Mucosa of descending colon (tissue), 3 donors: ENCODE measurements around the gene CHEK1. TPM values are rescaled to one million over a fixed set of nuclear protein-coding genes. Genes with fewer than 3 reads are reported as not detected.
A peak's percentile ranks its signal among the peaks of the same experiment; 100 is the strongest.

Experiments
- ATAC-seq: fragments of 200-7000 bp; cut with Tn5 transposase; one replicate; pipeline ENCODE4 v1.9.1; 2020; ENCODE audit warnings: mild to moderate bottlenecking, moderate library complexity
- DNase-seq, 3 donors: peaks; one replicate each; pipeline ENCODE4 v3.0.0-alpha.2; 2020
- H3K36me3 ChIP-seq: fragments of 200-600 bp; one replicate; pipeline ENCODE4 v1.8.0; 2021; ENCODE audit warnings: low read depth, mild to moderate bottlenecking
- H3K4me1 ChIP-seq: fragments of 200-600 bp; one replicate; pipeline ENCODE4 v1.8.0; 2021; ENCODE audit warnings: low read depth, mild to moderate bottlenecking
- H3K4me3 ChIP-seq: fragments of 200-600 bp; one replicate; pipeline ENCODE4 v1.8.0; 2021; ENCODE audit warnings: mild to moderate bottlenecking
- H3K9me3 ChIP-seq: fragments of 200-600 bp; one replicate; pipeline ENCODE4 v1.8.0; 2021; ENCODE audit warnings: mild to moderate bottlenecking
- intact Hi-C, 2 donors: fragments of 100-400 bp; cut with DNase I in 1 of 2; cut with micrococcal nuclease in 1 of 2; formaldehyde crosslinking; loops; one replicate each; pipeline versions ENCODE4 v1.11.0 to v1.11.1; 2022; cut with DNase I, micrococcal nuclease
- total RNA-seq, 3 donors: library from RNA; stranded (reverse); fragmentation: NEBNext Ultra II Directional in 2 of 3; extraction: Animal tissue kit (Norgen Biotek cat#: 25700) in 2 of 3; gene quantifications; one replicate each; pipeline versions ENCODE4 v1.2.1 to v1.2.4, GENCODE V29; 2021 to 2023
- TF ChIP-seq, protein P1 (sequence below): fragments of 200-600 bp; IDR thresholded peaks from one replicate; pipeline ENCODE4 v1.8.0; 2022; ENCODE audit warnings: antibody characterized with exemption, mild to moderate bottlenecking
- donor health status: DM: no; HTN: no; CAD: no; lungs with moderate emphysema.
- donor health status: DM: no; HTN: no; CAD: no.
- donor health status: DM: no; HTN: yes; CAD: no.

CHEK1 gene
- total RNA-seq, 3 donors from 2014 or later = 5.6 to 15.0 (median 8.8) TPM

DNA sequence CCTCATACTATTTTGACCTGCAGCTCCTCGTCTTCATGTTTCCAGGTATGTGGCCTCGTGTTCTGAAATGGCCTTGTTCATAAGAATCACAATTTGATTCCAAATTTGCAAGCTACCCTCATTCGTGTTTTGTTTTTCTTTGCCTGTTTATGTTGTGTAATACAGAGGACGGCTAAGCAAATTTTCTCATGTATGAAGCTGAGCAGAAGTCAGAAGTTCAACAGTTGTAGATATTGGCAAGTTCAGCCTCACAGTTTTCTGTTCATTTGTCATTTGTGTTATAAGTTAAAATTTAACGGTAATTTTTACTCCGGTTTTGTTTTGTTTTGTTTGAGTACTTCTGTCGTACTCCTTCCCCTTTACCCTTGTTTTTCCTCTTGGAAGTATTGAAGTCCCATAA, 15.4 kb upstream of the CHEK1 start:
- no peaks in the 10 kb centered on the region for H3K4me1 ChIP-seq
- TF ChIP-seq, protein P1, sequence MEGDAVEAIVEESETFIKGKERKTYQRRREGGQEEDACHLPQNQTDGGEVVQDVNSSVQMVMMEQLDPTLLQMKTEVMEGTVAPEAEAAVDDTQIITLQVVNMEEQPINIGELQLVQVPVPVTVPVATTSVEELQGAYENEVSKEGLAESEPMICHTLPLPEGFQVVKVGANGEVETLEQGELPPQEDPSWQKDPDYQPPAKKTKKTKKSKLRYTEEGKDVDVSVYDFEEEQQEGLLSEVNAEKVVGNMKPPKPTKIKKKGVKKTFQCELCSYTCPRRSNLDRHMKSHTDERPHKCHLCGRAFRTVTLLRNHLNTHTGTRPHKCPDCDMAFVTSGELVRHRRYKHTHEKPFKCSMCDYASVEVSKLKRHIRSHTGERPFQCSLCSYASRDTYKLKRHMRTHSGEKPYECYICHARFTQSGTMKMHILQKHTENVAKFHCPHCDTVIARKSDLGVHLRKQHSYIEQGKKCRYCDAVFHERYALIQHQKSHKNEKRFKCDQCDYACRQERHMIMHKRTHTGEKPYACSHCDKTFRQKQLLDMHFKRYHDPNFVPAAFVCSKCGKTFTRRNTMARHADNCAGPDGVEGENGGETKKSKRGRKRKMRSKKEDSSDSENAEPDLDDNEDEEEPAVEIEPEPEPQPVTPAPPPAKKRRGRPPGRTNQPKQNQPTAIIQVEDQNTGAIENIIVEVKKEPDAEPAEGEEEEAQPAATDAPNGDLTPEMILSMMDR = no peak
- H3K9me3 ChIP-seq = no peaks in the 10 kb centered on the region
- intact Hi-C loops = no loop called here
- no peak for DNase-seq
- H3K4me3 ChIP-seq = no peak overlapping the region
- peaks cover 55% of the 10 kb centered on the region for H3K36me3 ChIP-seq
- no peak for ATAC-seq

DNA sequence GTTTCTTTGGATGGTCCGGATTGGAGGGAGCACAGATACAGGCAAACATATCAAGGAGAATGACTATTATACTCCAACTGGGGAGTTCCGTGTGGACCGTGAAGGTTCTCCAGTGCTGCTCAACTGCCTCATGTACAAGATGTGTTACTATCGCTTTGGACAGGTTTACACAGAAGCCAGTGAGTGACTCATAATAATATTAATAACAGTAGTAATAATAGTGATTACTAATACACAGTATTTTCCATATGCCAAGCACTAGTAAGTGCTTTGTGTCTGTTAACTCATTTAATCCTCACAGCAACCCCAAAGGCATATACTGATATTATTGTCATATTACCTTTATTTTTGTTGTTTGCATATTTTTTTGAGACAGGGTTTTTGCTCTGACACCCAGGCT, 6.6 kb upstream of the CHEK1 start:
- intact Hi-C loops = no loop called here
- peaks cover 13% of the 10 kb centered on the region for H3K36me3 ChIP-seq
- H3K4me3 ChIP-seq = no peak overlapping the region
- TF ChIP-seq, protein P1 = no peak
- ATAC-seq (no peak), DNase-seq (no peak)
- no peaks in the 10 kb centered on the region for H3K4me1 ChIP-seq
- no peaks in the 10 kb centered on the region for H3K9me3 ChIP-seq

DNA sequence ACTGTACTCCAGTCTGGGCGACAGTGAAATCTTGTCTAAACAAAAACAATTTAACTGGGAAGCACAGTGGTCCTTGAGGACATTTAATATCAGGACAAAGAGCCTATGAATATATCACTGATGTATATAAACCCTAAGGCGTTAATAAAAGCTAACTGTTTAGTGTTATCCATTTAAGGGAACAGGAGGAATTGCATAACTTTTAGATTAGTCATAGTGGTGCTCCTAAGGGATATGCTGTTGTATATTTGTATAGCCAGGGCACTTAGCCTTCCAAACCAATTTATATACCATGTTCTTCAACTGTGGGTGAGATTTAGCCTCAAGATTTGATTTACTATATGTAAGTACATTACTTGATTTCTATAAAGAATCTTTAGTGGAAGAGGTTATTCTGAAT, 3.0 kb upstream of the CHEK1 start:
- ATAC-seq = no peak
- TF ChIP-seq, protein P1 = no peak
- Histone ChIP-seq H3K9me3 (no peaks in the 10 kb centered on the region), H3K36me3 (no peaks in the 10 kb centered on the region), H3K4me1 (peaks cover 5% of the 10 kb centered on the region), H3K4me3 (no peak overlapping the region)
- intact Hi-C loops = no loop called here
- DNase-seq = no peak

DNA sequence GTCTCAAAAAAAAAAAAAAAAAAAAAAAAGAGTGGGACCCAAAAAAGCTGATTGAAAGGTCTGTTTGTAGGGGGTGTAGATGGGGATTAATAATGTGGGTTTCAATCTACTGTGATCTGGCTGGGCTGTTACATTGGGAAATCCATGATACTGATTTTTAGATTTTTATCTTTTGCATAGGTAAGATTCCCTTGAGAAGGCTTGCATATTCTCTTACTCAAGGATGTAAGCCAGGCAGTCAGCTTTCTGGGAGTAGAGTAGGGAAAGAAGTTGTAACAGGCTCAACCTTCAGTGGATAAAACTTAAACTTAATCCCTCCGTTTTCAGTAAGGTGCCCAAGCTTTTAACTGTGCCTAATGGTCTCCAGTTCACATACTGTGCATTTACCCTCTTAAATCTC, 1.9 kb upstream of the CHEK1 start:
- Histone ChIP-seq H3K4me1 (peaks cover 5% of the 10 kb centered on the region), H3K9me3 (no peaks in the 10 kb centered on the region), H3K36me3 (no peaks in the 10 kb centered on the region), H3K4me3 (no peak overlapping the region)
- TF ChIP-seq, protein P1 = no peak
- DNase-seq (no peak), ATAC-seq (no peak)
- intact Hi-C loops = no loop called here

DNA sequence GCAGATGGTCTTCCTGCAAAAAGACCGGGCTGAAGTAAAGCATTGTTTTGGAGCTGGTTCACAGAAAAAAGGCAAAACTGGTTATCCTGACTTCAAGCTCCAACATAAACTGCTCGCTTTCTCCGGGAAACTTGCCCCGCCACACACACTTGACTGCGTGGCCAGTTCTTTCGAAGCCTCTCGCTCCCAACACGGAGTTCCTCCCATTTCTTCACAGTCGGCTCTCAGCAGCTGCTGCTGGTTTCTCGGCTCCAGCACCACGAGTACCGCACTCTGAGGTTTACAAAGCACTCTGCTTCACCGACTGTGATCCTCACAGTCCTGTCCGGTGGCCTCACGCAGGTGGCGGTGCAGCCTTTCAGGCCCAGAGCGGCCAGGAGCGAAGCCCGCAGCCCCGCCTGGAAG, 264 bp downstream of the CHEK1 start:
- peaks cover 5% of the 10 kb centered on the region for H3K4me1 ChIP-seq
- TF ChIP-seq, protein P1 = no peak
- peak overlapping the region; percentile 44 for H3K4me3 ChIP-seq
- DNase-seq (no peak), ATAC-seq (no peak)
- no peaks in the 10 kb centered on the region for H3K9me3 ChIP-seq
- intact Hi-C loops = no loop called here
- H3K36me3 ChIP-seq = no peaks in the 10 kb centered on the region

DNA sequence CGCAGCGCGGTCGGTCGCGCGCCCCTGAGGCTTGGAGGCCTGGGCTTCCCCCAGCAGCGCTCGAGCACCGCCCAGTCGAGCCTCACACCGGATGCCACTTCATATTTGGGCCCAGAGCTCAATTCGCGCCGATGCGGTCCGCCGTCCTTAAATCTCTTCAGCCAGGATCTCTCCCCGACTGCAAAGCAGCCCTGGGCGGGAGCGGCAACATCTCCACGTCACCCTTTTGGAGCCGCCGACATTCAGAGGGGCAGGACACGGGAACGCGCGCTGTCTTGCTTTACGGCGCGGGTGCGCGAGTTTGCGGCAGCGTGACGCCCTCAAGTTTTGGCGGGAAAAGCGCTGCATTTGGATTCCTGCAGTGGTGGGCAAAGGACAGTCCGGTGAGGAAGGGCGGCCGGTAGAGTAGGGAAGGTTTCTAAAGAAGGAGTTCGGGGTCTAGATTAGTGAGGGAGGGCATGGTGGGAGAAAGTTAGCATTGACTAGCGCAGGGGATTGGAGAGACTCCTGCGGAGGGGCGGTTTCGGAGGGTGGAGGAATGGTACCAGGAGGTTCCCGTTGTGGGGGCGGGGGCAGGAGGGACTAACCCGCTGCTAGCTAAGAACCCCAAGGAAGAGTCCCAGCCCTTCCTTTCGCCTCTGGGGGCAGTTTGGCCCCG, 796 bp downstream of the CHEK1 start:
- Histone ChIP-seq H3K4me1 (peaks cover 5% of the 10 kb centered on the region), H3K4me3 (peak overlapping the region; percentile 44), H3K36me3 (no peaks in the 10 kb centered on the region), H3K9me3 (no peaks in the 10 kb centered on the region)
- intact Hi-C loops = no loop called here
- TF ChIP-seq, protein P1 = no peak
- DNase-seq = peak; percentile 91 to 94 (median 93)
- peak; percentile 91 for ATAC-seq
